ENCODE results near the gene HCRTR1.

HCRTR1 gene

DNA sequence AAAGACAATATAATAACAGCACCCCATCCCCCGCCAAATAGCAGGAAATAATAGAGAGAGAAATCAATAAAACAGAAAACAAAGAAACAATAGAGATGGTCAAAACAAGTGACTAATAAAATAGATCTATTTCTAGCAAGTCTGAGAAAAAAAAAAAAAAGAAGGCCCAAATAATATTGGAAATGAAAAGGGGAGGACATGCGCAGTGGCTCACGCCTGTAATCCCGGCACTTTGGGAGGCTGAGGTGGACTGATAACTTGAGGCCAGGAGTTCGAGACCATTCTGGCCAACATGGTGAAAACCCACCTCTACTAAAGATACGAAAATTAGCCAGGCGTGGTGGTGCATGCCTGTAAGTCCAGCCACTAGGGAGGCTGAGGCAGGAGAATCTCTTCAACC, 18.5 kb upstream of the HCRTR1 start:
- DNase-seq (ENCODE audit: low spot score) = no peak

DNA sequence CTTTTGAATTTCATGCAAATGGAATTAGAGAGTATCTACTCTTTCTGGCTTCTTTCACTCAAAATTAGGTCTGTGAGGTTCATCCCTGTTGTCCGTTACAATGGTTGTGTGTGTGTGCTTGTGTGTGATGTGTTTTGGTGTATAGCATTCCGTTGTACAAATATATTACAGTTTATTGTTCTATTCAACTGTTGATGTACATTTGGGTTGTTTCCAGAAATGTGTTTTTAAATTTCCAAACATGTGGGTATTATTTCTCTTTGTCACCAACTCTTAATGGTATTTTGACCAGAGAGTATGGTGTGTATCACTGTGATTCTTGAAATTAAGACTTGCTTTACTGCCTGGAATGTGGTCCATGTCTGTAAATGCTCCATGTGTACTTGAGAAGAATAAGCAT, 16.8 kb upstream of the HCRTR1 start:
- DNase-seq (ENCODE audit: low spot score) = no peak

DNA sequence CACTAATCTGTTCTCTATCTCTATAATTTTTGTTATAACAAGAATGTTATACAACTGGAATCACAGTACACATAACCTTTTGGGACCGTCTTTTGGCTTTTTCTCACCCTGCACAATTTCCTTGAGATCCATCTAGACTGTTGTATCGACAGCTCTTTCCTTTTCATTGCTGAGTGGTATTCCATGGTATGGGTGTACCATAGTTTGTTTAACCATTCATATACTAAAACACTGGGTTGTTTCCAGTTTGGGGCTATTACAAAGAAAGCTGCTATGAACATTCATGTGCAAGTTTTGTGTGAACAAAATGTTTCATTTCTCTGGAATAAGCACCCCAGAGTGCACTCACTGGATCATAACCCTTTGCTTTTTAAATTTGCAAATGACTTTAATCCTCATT, 15.4 kb upstream of the HCRTR1 start:
- no peak for DNase-seq (ENCODE audit: low spot score)

- no peak for DNase-seq (ENCODE audit: low spot score)
Observed at GRCh38 chr1:31605908-31606427, 11.5 kb upstream of the HCRTR1 start.

GRCh38 chr1:31607360-31607759, 10.1 kb upstream of the HCRTR1 start:
- no peak for DNase-seq (ENCODE audit: low spot score)

- no peak for DNase-seq (ENCODE audit: low spot score)
Observed at GRCh38 chr1:31609514-31610118, 7.9 kb upstream of the HCRTR1 start.

GRCh38 chr1:31614414-31615005, 3.0 kb upstream of the HCRTR1 start:
- DNase-seq (ENCODE audit: low spot score) = no peak

GRCh38 chr1:31615414-31615813, 2.1 kb upstream of the HCRTR1 start:
- DNase-seq (ENCODE audit: low spot score) = no peak

GRCh38 chr1:31615939-31616338, 1.6 kb upstream of the HCRTR1 start:
- no peak for DNase-seq (ENCODE audit: low spot score)

DNA sequence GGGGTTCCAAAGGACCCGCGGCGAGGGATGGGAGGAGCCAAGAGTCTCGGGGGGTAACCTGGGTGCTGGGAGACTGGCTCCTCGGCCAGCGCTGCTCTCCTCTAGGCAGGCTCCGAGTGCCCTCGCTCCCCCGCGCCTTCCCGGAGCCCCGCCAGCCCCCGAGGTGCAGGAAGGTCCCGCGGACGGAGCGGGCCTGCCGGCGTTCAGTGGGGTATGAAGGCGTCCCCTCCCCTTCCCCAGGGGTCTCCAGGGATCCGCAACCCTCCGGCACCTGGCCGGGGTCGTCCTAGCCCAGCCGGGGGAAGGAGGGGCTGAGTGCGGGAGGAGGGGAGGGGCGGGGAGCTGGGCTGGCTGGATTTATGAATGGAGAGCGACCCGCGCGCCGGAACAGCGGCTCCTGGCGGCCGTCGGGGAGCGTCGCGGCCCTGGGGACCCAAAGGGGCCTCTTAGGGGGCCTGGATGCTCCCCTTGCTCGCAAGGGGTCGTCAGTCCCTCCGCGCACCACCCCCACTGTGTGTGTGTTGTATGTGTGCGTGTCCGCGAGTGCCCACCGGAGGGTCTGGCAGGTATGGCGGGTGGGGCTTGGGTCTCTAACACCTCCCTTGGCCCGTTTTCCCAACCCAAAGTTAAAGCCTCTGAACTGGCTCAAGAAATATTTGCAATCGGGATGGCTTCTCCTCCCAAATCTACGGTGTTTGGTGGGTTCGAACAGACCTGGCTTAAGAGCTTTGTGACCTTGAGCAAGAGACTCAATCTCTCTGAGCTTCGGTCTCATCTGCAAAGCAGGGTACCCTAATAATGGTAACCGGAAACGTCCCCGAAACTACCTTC, 642 bp downstream of the HCRTR1 start:
- DNase-seq (ENCODE audit: low spot score) = peak; percentile 71

DNA sequence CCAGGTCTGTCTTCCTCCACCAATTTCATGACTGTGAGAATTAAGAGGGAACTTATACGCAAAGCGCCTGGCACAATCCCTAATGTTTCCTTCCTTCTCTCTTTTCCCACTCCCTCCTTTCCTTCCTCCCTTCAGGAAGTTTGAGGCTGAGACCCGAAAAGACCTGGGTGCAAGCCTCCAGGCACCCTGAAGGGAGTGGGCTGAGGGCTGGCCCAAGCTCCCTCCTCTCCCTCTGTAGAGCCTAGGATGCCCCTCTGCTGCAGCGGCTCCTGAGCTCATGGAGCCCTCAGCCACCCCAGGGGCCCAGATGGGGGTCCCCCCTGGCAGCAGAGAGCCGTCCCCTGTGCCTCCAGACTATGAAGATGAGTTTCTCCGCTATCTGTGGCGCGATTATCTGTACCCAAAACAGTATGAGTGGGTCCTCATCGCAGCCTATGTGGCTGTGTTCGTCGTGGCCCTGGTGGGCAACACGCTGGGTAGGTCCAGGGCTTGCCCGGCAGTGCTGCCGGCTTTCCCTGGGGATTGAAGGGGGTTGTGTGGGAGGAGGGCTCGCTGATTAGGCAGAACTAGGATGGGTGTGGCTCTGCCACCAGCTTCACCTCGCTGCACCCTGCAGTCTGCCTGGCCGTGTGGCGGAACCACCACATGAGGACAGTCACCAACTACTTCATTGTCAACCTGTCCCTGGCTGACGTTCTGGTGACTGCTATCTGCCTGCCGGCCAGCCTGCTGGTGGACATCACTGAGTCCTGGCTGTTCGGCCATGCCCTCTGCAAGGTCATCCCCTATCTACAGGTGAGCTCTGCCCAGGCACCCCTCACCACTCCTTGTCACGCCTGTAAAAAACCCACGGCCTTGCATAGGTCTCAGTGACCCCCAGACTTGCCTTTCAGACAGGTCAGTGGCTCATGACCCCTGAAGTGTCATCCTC, 1.7 kb downstream of the HCRTR1 start:
- DNase-seq (ENCODE audit: low spot score) = no peak

DNA sequence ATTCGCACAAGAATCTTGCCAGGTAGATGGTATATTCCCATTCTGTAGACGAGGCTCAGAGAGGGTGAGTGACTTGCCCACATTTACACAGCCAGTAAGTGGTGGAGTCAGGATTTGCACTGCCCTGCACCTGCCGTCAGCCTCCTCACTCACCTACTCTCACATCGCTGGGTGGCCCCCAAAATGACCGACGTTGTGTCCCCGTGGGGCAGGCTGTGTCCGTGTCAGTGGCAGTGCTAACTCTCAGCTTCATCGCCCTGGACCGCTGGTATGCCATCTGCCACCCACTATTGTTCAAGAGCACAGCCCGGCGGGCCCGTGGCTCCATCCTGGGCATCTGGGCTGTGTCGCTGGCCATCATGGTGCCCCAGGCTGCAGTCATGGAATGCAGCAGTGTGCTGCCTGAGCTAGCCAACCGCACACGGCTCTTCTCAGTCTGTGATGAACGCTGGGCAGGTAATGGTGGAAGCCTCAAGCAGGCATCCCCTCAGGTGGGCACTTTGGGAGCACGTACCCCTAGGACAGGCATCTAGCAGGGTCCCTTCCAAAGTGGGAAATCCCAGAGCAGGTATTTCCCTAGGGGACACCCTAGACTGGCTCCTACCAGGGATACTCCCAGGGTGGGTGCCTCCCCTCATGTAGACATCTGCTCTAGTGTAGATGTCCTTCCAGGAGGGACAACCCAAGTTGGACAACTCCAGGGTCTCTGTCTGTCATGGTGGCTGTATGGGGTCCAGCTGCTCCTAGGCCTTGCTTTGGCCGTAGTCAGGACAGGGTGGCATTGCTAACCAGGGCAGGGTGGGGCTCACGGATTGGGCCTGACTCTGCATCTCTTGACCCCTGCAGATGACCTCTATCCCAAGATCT, 3.4 kb downstream of the HCRTR1 start:
- no peak for DNase-seq (ENCODE audit: low spot score)

DNA sequence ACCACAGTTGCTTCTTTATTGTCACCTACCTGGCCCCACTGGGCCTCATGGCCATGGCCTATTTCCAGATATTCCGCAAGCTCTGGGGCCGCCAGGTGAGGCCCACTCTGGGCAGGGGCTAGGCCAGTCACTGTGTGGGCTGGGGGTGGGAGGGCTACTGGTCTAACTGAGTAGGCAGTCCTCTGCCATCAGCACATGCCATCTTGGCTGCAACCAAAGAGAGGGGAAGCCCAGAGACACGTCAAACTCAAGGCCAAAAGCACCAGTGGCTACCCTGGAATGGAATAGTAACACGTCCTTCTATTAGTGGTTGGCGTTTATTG, 4.0 kb downstream of the HCRTR1 start:
- no peak for DNase-seq (ENCODE audit: low spot score)

DNA sequence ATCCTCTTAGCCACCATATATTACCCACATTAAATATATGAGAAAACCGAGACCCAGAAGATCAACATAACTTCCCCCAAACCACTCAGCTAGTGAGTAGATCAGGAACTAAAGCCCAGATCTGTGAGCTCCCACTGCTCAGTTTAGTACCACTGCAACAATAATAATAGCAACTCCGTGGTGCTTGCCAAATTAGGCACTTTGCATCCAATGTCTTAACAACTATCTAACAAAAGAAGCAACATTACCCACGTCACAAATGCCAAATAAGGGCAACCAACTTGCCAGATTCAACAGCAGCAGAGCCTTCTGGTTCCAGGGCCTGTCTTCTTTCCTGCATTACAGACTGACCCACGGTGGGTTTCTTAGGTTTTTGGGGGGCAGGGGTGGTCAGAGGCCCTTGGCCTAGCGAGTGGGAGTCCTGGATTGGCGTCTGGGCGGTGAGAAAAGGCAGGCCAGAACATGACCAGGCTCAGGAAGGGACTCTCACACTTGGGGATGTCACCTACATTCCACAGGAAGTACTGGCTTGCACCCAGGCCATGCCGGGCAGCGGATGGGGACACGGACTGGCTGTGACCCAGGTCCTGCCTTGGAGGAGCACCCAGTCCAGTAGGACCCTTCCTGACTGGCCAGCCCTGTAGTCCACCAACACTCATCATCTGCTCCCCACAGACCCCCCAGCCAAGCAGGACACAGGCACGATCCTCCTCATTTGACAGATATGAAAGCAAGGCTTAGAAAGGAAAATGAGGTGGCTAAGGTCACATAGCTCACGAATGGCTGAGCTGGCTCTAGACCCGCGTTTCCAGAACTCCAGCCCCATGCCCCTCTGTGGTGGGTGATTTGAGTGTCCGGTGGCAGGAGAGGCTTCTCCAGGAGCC, 4.6 kb downstream of the HCRTR1 start:
- no peak for DNase-seq (ENCODE audit: low spot score)

DNA sequence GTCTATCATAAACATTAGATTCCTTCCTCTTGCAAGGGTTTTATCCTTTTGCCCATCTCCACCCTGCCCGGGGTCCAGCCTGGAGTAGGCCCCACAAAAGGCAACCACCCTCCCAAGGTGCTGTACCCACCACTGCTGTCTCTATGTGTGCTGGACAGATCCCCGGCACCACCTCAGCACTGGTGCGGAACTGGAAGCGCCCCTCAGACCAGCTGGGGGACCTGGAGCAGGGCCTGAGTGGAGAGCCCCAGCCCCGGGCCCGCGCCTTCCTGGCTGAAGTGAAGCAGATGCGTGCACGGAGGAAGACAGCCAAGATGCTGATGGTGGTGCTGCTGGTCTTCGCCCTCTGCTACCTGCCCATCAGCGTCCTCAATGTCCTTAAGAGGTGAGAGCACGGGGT, 5.9 kb downstream of the HCRTR1 start:
- DNase-seq (ENCODE audit: low spot score) = no peak

DNA sequence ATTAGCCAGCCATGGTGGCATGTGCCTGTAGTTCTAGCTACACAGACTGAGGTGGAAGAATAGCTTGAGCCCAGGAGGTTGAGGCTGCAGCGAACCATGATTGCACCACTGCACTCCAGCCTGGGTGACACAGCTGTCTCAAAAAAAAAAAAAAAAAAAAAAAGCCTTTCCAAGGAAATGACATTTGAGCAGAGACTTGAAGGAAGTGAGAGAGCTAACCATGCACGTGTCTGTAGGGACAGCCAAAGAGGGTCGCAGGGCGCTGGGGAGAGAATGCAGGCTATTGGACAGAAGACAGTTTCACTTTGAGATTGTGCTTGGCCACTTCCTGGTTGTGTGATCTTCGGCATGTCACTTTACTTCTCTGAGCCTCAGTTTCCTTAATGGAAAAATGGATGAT, 6.8 kb downstream of the HCRTR1 start:
- DNase-seq (ENCODE audit: low spot score) = no peak

DNA sequence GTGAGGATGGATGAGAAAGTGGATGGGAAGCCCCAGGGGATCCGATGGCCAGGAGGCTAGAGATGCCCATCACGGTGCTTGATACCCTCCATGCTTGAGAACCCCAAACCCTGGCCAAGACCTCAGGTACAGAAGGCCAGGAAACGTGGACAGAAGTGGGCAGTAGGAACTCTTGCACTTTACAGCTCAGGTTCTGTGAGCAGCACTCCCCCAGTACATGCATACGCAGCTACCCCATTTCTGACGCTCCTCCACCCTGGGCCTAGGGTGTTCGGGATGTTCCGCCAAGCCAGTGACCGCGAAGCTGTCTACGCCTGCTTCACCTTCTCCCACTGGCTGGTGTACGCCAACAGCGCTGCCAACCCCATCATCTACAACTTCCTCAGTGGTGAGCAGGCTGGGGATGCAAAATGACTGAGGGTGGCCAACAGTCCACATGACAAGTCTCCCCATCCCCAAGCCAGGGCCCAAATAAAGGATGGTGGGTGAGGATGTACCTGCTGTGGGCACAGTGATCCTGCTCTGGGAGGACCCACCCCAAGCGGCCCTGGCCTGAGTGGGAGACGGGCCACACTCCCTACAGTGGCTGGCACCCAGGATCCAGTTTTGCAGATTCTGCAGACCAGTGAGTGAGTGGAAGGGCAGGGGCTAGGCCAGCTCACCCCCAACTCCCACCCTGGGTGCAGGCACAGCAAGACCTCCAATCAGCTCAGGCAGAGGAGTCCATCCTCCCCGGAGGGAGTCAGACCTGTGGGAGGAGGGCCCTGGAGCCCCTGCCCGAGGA, 7.4 kb downstream of the HCRTR1 start:
- no peak for DNase-seq (ENCODE audit: low spot score)

DNA sequence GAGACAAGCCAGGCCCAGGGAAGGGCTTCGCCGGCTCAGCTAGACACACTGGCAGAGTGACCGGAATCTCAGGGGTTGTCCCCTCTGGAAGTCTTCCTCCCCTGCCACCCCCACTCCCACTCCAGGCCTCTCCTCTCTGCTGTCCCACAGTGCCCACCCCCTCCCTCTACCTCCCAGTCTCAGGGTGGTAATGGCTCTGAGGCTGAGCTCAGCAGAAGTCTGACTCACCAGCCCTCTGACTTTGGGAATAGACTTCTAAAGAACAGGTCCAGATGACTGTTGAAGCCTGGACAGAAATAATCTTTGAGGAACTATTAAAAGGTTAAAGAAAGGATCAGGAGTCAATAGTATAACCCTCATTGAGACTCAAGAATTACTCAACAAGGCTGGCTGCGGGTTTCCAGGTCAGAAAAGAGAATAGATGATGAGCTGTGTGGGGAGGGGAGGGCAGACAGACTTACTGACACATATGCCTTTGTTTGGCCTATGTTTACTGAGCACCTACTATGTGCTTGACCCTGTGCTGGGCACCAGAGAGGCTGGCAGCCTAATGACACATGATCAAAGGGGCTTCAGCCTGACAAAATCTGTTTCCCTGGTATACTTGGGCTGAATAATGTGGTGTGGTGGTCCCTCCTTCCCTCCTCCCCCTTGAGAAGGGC, 8.2 kb downstream of the HCRTR1 start:
- DNase-seq (ENCODE audit: low spot score) = peak; percentile 64

All from hepatic stellate cell (primary cell).